Measurements from ENCODE around the gene AMDHD2. TPM values are rescaled to one million over a fixed set of nuclear protein-coding genes. Genes with fewer than 3 reads are reported as not detected.
"Not testable (repeated sequence)": the region's sequence is repeated elsewhere in the genome, so short reads cannot be mapped to it uniquely, and the experiment has no call there.

The AMDHD2 gene
- total RNA-seq, 4 donors from 2014 or later = 11.6 to 23.9 (median 17.5) TPM

DNA sequence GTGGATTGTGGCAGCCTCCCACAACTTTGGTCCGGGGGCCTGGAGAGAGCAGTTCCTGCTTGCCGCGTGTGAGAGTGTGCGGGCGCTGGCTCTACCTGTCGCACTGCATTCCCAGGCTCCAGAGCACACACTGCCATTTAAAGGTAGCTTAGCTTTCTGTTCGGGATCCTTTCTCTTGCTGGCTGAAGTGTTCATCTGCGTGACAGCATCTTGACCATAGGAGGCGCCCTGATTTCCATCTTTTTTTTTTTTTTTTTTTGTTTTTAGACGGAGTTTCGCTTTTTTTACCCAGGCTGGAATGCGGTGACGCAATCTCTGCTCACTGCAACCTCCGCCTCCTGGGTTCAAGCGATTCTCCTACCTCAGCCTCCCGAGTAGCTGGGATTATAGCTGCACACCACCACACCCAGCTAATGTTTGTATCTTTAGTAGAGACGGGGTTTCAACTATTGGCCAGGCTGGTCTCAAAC lies 31.3 kb downstream of the AMDHD2 start:
- WGBS, 2 donors = 39 to 58% methylated on average over 11 to 16 of the region's 17 CpGs
- intact Hi-C loops (cut with DNase I); H3K4me3 ChIP-seq; H3K27me3 ChIP-seq; H3K27ac ChIP-seq; DNase-seq; H3K4me1 ChIP-seq; H3K36me3 ChIP-seq; H3K9me3 ChIP-seq: not testable (repeated sequence)
- TF ChIP-seq, protein P1, sequence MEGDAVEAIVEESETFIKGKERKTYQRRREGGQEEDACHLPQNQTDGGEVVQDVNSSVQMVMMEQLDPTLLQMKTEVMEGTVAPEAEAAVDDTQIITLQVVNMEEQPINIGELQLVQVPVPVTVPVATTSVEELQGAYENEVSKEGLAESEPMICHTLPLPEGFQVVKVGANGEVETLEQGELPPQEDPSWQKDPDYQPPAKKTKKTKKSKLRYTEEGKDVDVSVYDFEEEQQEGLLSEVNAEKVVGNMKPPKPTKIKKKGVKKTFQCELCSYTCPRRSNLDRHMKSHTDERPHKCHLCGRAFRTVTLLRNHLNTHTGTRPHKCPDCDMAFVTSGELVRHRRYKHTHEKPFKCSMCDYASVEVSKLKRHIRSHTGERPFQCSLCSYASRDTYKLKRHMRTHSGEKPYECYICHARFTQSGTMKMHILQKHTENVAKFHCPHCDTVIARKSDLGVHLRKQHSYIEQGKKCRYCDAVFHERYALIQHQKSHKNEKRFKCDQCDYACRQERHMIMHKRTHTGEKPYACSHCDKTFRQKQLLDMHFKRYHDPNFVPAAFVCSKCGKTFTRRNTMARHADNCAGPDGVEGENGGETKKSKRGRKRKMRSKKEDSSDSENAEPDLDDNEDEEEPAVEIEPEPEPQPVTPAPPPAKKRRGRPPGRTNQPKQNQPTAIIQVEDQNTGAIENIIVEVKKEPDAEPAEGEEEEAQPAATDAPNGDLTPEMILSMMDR (IDR thresholded peaks at IDR 0.05) = peak in 1 of 6 experiments; percentile 12

GRCh38 chr16:2554709-2555425 lies 34.7 kb downstream of the AMDHD2 start:
- H3K9me3 ChIP-seq; intact Hi-C loops (cut with DNase I); DNase-seq; H3K4me1 ChIP-seq; H3K4me3 ChIP-seq; H3K27me3 ChIP-seq; H3K27ac ChIP-seq; H3K36me3 ChIP-seq: not testable (repeated sequence)
- no CpG with 5 or more reads among the region's 13 CpGs for WGBS, 2 donors

GRCh38 chr16:2557150-2557549 lies 37.0 kb downstream of the AMDHD2 start:
- H3K4me1 ChIP-seq; H3K27ac ChIP-seq; DNase-seq; H3K4me3 ChIP-seq; H3K27me3 ChIP-seq; intact Hi-C loops (cut with DNase I); H3K9me3 ChIP-seq; H3K36me3 ChIP-seq: not testable (repeated sequence)
- no CpG with 5 or more reads among the region's 15 CpGs for WGBS, 2 donors

GRCh38 chr16:2560131-2560797 lies 40.1 kb downstream of the AMDHD2 start:
- intact Hi-C loops (cut with DNase I); H3K4me3 ChIP-seq; H3K9me3 ChIP-seq; H3K4me1 ChIP-seq; H3K27me3 ChIP-seq; H3K36me3 ChIP-seq; DNase-seq; H3K27ac ChIP-seq: not testable (repeated sequence)
- 71 to 75% methylated on average over 5 to 7 of the region's 17 CpGs for WGBS, 2 donors

- H3K27me3 ChIP-seq; DNase-seq; H3K36me3 ChIP-seq; H3K4me3 ChIP-seq; H3K4me1 ChIP-seq; intact Hi-C loops (cut with DNase I); H3K27ac ChIP-seq; H3K9me3 ChIP-seq: not testable (repeated sequence)
- no CpG with 5 or more reads among the region's 4 CpGs for WGBS, 2 donors
- TF ChIP-seq, protein P1 (IDR thresholded peaks at IDR 0.05) = peak in 1 of 6 experiments; percentile 40
Observed at GRCh38 chr16:2560798-2561133, 40.6 kb downstream of the AMDHD2 start.

GRCh38 chr16:2567506-2567905 lies 47.3 kb downstream of the AMDHD2 start:
- no CpG with 5 or more reads among the region's 6 CpGs for WGBS, 2 donors
- intact Hi-C loops (cut with DNase I); DNase-seq; H3K27ac ChIP-seq; H3K4me1 ChIP-seq; H3K27me3 ChIP-seq; H3K36me3 ChIP-seq; H3K9me3 ChIP-seq; H3K4me3 ChIP-seq: not testable (repeated sequence)

DNA sequence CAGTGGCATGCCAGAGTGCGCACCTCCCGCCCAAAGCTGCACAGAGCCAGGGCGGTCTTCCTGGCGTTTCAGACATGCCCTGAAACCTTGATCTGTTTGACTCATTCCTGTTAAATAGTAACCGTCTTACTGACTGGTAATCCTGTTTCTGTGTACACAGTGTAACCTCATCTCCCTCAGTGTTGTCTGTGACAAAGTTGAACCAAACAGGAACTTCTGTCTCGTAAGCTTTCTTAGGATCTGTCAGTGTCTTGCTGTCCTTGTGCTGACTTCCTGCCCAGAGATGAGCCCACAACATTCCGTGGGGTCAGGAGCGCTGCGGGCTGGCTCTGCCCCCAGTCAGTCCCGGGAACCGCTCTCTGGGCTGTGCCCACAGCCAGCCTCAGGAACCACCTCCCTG lies 48.4 kb downstream of the AMDHD2 start:
- WGBS, 2 donors = no CpG with 5 or more reads among the region's 11 CpGs

DNA sequence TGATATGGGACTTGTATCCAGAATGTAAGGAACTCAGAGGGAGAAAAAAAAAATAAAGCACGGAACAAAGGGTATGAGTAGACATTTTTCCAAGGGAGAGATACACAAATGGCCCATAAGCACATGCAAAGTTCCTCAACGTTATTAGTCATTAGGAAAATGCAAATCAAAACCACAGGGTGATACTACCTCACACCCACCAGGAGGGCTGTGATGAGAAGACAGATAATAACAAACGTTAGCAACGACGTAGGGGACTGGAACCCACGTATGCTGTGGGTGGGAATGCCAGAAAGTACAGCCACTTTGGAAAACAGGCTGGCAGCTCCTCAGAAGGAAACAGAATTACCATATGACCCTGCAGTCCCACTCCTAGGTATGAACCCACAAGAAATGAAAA lies 52.5 kb downstream of the AMDHD2 start:
- H3K9me3 ChIP-seq; intact Hi-C loops (cut with DNase I); H3K27ac ChIP-seq; H3K4me3 ChIP-seq; DNase-seq; H3K27me3 ChIP-seq; H3K4me1 ChIP-seq: not testable (repeated sequence)
- WGBS, 2 donors = no CpG with 5 or more reads among the region's 6 CpGs
- peaks cover 0 to 11% (median 0%) of the 10 kb centered on the region in 3 donors for H3K36me3 ChIP-seq

More for the DNA sequence above, 48.4 kb downstream of the AMDHD2 start:
- H3K27ac ChIP-seq; H3K4me3 ChIP-seq; H3K27me3 ChIP-seq; H3K4me1 ChIP-seq; H3K9me3 ChIP-seq; DNase-seq; H3K36me3 ChIP-seq; intact Hi-C loops (cut with DNase I): not testable (repeated sequence)

DNA sequence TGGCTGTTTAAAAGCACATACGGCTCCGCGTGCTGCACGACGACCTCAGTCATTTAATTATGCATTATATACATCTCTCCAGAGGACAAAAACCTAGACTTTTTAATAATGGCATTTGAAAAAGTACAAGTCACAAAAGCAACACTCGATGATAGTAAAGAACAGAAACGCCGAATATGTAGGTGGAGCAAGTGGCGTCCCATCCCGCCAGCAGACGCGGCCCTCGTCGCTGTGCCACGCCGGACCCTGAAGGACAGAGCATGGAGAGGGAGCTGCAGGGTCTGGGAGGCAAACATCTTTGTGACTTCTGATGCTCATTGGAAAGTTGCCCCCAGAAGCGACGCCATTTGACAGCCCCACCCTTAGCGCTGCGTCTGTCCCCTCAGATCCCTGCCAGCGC lies 55.7 kb downstream of the AMDHD2 start:
- H3K27me3 ChIP-seq; intact Hi-C loops (cut with DNase I); DNase-seq; H3K4me1 ChIP-seq; H3K27ac ChIP-seq; H3K9me3 ChIP-seq; H3K4me3 ChIP-seq: not testable (repeated sequence)
- WGBS, 2 donors = 87 to 90% methylated on average over 2 to 3 of the region's 21 CpGs
- H3K36me3 ChIP-seq = peaks cover 0 to 12% (median 0%) of the 10 kb centered on the region in 3 donors

- peaks cover 0 to 12% (median 0%) of the 10 kb centered on the region in 3 donors for H3K36me3 ChIP-seq
Observed at GRCh38 chr16:2577044-2577443, 56.9 kb downstream of the AMDHD2 start.

GRCh38 chr16:2578905-2579304 lies 58.7 kb downstream of the AMDHD2 start:
- H3K27ac ChIP-seq; H3K4me1 ChIP-seq; H3K9me3 ChIP-seq; H3K27me3 ChIP-seq; DNase-seq; intact Hi-C loops (cut with DNase I); H3K4me3 ChIP-seq: not testable (repeated sequence)
- WGBS, 2 donors = no CpG with 5 or more reads among the region's 12 CpGs
- H3K36me3 ChIP-seq = peaks cover 0 to 12% (median 0%) of the 10 kb centered on the region in 3 donors

More at GRCh38 chr16:2577044-2577443, 56.9 kb downstream of the AMDHD2 start:
- H3K4me3 ChIP-seq; DNase-seq; H3K9me3 ChIP-seq; H3K27ac ChIP-seq; intact Hi-C loops (cut with DNase I); H3K27me3 ChIP-seq; H3K4me1 ChIP-seq: not testable (repeated sequence)
- WGBS, 2 donors = no CpG with 5 or more reads among the region's 26 CpGs
